Small intestine (tissue), 16 donors: Measurements from ENCODE around the gene MMP10. TPM values are rescaled to one million over a fixed set of nuclear protein-coding genes. Genes with fewer than 3 reads are reported as not detected.
A peak's percentile ranks its signal among the peaks of the same experiment; 100 is the strongest.

Experiments used
- DNase-seq, 2 donors: peaks; one replicate each; pipeline versions ENCODE4 v3.0.0 to v3.0.0-alpha.2; 2013
- FAIRE-seq: peaks from 2 replicates; lab custom pipeline; 2012; peaks lifted over from hg19 to GRCh38; lab: Jason Lieb, UNC
- H3K27ac ChIP-seq, 3 donors: one replicate each; pipeline ENCODE4 v1.5.1; 2013; ENCODE audit warnings: low read length in 2 of 3, mild to moderate bottlenecking in 2 of 3, control low read depth in 1 of 3, inconsistent platforms in 1 of 3, low read depth in 1 of 3, moderate library complexity in 1 of 3
- H3K27me3 ChIP-seq, 3 donors: one replicate each; pipeline ENCODE4 v1.6.1; 2013; ENCODE audit warnings: low read length in 3 of 3, inconsistent platforms in 1 of 3; ENCODE audit not compliant: control insufficient read depth in 3 of 3, insufficient read depth in 3 of 3
- H3K36me3 ChIP-seq, 3 donors: one replicate each; pipeline ENCODE4 v1.6.1; 2013; ENCODE audit warnings: low read length in 3 of 3, inconsistent platforms in 1 of 3, low read depth in 1 of 3, mild to moderate bottlenecking in 1 of 3, moderate library complexity in 1 of 3; ENCODE audit not compliant: control insufficient read depth in 3 of 3, insufficient read depth in 2 of 3
- H3K4me1 ChIP-seq, 3 donors: one replicate each; pipeline ENCODE4 v1.6.1; 2013; ENCODE audit warnings: low read length in 2 of 3, inconsistent platforms in 1 of 3, low read depth in 1 of 3, mild to moderate bottlenecking in 1 of 3, moderate library complexity in 1 of 3; ENCODE audit not compliant: control insufficient read depth in 3 of 3, insufficient read depth in 2 of 3
- H3K4me3 ChIP-seq, 3 donors: one replicate each; pipeline ENCODE4 v1.5.1; 2013; ENCODE audit warnings: low read length in 3 of 3, control low read depth in 1 of 3, inconsistent platforms in 1 of 3, low read depth in 1 of 3, mild to moderate bottlenecking in 1 of 3, moderate library complexity in 1 of 3
- H3K9me3 ChIP-seq, 2 donors: one replicate each; pipeline ENCODE4 v1.6.1; 2013; ENCODE audit warnings: low read depth in 1 of 2, low read length in 1 of 2; ENCODE audit not compliant: control insufficient read depth in 2 of 2, insufficient read depth in 1 of 2
- WGBS, 3 donors: extraction: QIAGEN DNeasy Blood & Tissue Kit; methylation state at CpG; one replicate each; pipeline ENCODE4 v1.1.7; 2013; 5-methylcytosine and 5-hydroxymethylcytosine counted together
- long read RNA-seq, 10 donors: transcript quantifications; one replicate each; lab custom pipeline, GENCODE V29; 2026
- polyA plus RNA-seq, 4 donors: library from polyadenylated mRNA; stranded (reverse) in 3 of 4; unstranded in 1 of 4; fragments of 200-250 nt in 3 of 4; fragments of 120-200 nt in 1 of 4; gene quantifications; one replicate each; pipeline versions ENCODE4 v1.2.1 to v1.2.3, GENCODE V29; 2013
- donor health status: healthy with polysubstance abuse.
- donor health status: control.
- donor health status: control.
- donor health status: Bipolar disorder and iron deficiency.
- donor health status: healthy.

Gene MMP10
- 1 to 10 TPM in 1 of 4 donors, under 1 TPM in 1, not detected in 2; 0.37 to 4.9 TPM for polyA plus RNA-seq
- long read RNA-seq, donor 1, result 0 reads
- long read RNA-seq, donor 2, result 0 reads
- long read RNA-seq, donor 3, result 0 reads
- long read RNA-seq, donor 4, result 0 reads
- long read RNA-seq, donor 5, result 0 reads
- long read RNA-seq, donor 6, result 0 reads
- long read RNA-seq, donor 7, result 0 reads
- long read RNA-seq, donor 8, result 0 reads
- long read RNA-seq, donor 9, result 0 reads
- long read RNA-seq, donor 10, result 0 reads

DNA sequence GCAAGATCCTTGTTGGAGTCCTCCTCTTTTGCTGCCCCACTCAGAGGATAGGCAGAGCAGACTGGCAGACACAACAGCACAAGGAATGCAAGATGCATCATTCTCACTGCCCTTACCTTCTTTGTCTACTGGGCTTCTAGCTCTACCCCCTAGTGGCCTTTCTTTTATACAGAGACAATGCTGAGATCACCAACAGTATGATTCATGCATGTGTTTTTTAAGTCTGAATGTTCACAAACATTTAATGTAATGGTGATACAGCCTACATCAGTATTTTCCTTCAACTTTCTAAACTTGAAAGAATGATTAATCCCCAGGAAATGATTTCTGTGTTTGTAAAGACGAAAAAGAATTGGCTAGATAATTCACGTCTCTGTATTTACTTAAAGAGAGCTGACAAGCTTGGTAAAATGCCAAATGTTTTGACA lies at the start of gene MMP10:
Gene MMP10, minus strand, starts transcription at position 138 of the 428 bp plus-strand sequence. Its CDS starts 37 bp downstream, at position 101.
- no peaks in the 10 kb centered on the region for H3K4me1 ChIP-seq
- DNase-seq, result peak; percentile 19 to 30
- H3K27me3 ChIP-seq, result no peaks in the 10 kb centered on the region
- H3K9me3 ChIP-seq, result no peaks in the 10 kb centered on the region
- no peak within 1 kb of the TSS for H3K27ac ChIP-seq
- no peak for FAIRE-seq
- WGBS, 3 donors, result 13 to 21% (median 20%) methylated on average over 2 of the region's 2 CpGs
- no peaks in the 10 kb centered on the region for H3K36me3 ChIP-seq
- no peak within 1 kb of the TSS for H3K4me3 ChIP-seq

GRCh38 chr11:102829316-102830000 lies 49.0 kb upstream of the MMP10 start:
- Histone ChIP-seq H3K27me3 (no peaks in the 10 kb centered on the region), H3K4me1 (no peaks in the 10 kb centered on the region), H3K27ac (no peak overlapping the region), H3K36me3 (no peaks in the 10 kb centered on the region), H3K9me3 (peaks cover 0 to 18% of the 10 kb centered on the region in 2 donors), H3K4me3 (no peak overlapping the region)
- WGBS, 3 donors, result 69 to 75% (median 71%) methylated on average over 6 of the region's 6 CpGs
- FAIRE-seq (no peak), DNase-seq (no peak)

DNA sequence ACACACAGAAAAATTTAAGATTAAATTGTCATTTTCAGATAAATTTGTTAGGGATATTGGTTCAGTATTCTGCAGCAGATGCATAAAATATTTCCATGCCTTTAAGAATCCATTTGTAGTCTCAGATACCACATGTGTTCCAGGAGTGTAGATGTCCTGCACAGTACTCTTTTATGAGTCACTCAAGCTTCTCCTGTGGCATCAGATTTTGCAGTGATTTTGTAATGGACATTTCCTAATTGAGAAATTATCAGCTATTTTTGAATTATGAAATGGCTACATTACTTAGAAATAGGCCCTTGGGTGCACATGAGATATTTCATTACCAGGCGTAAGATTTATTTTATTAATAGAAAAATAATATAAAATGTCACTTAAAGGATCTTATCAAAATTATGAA lies 44.1 kb upstream of the MMP10 start:
- H3K27me3 ChIP-seq, result no peaks in the 10 kb centered on the region
- H3K27ac ChIP-seq, result no peak overlapping the region
- H3K4me1 ChIP-seq, result no peaks in the 10 kb centered on the region
- no peaks in the 10 kb centered on the region for H3K36me3 ChIP-seq
- DNase-seq (no peak), FAIRE-seq (no peak)
- H3K9me3 ChIP-seq, result peaks cover 0 to 18% of the 10 kb centered on the region in 2 donors
- no peak overlapping the region for H3K4me3 ChIP-seq
- WGBS, 3 donors, result 97 to 100% (median 98%) methylated on average over 1 of the region's 1 CpG

DNA sequence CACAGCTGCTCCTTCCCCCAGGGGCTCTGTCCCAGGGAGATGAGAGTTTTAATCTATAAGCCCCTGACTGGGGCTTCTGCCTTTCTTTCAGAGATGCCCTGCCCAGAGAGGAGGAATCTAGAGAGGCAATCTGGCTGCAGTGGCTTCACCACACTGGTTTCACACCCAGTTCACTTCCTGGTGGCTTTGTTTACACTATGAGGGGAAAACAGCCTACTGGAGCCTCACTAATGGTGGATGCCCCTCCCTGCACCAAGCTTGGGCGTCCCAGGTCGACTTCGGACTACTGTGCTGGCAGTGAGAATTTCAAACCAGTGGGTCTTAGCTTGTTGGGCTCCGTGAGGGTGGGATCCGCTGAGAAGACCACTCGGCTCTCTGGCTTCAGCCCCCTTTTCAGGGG lies 39.1 kb upstream of the MMP10 start:
- Histone ChIP-seq H3K36me3 (no peaks in the 10 kb centered on the region), H3K27ac (no peak overlapping the region), H3K4me3 (no peak overlapping the region), H3K4me1 (no peaks in the 10 kb centered on the region), H3K27me3 (no peaks in the 10 kb centered on the region), H3K9me3 (no peaks in the 10 kb centered on the region)
- DNase-seq (peak in 1 of 2 donors; percentile 47), FAIRE-seq (no peak)
- 51 to 83% (median 60%) methylated on average over 6 of the region's 6 CpGs for WGBS, 3 donors

- no peaks in the 10 kb centered on the region for H3K27me3 ChIP-seq
- H3K9me3 ChIP-seq, result no peaks in the 10 kb centered on the region
- peaks cover 0 to 3% (median 0%) of the 10 kb centered on the region in 3 donors for H3K4me1 ChIP-seq
- 55 to 70% (median 68%) methylated on average over 1 of the region's 1 CpG for WGBS, 3 donors
- FAIRE-seq, result no peak
- H3K27ac ChIP-seq, result no peak overlapping the region
- no peak for DNase-seq
- H3K4me3 ChIP-seq, result no peak overlapping the region
- H3K36me3 ChIP-seq, result no peaks in the 10 kb centered on the region
Observed at GRCh38 chr11:102813484-102813883, 33.1 kb upstream of the MMP10 start.

GRCh38 chr11:102812188-102812587 lies 31.8 kb upstream of the MMP10 start:
- Histone ChIP-seq H3K27me3 (no peaks in the 10 kb centered on the region), H3K4me3 (no peak overlapping the region), H3K27ac (no peak overlapping the region), H3K36me3 (no peaks in the 10 kb centered on the region), H3K4me1 (peaks cover 0 to 3% (median 0%) of the 10 kb centered on the region in 3 donors), H3K9me3 (peaks cover 0 to 8% of the 10 kb centered on the region in 2 donors)
- no peak for FAIRE-seq
- no peak for DNase-seq
- 80 to 89% (median 89%) methylated on average over 3 of the region's 3 CpGs for WGBS, 3 donors

DNA sequence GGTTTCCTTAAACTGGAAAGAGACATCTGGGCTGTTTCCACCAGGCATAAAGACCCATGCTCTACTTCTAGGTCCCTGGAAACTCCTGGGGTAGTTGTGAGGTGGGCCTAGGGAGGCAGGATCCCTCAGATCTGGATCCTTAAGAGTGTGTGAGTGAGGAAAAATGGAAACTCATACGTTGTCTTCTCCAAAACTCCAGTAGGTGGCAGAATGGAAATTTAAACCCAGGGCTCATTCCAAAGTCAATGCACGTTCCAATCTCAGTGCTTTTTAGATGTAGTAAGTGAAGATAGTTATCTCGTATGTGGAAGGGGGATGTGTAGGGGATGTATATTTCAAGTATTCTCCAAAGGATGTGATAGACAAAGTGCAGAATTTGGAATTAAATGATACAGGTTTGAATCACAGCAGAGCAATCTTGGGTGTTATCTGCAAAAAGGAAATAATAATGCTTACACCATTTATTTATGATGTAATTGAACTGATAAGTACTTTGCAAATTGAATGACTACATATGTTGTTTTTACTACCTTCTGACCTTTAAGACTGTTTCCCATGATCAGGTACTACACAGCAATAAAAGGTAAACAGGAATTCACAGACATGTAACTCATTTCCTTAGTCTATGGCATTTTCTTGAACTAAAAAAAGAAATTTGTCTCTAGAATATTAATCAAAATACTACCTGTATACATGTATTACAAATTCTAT lies 30.7 kb upstream of the MMP10 start:
- Histone ChIP-seq H3K4me3 (no peak overlapping the region), H3K4me1 (peaks cover 0 to 3% (median 0%) of the 10 kb centered on the region in 3 donors), H3K36me3 (no peaks in the 10 kb centered on the region), H3K27ac (peak overlapping the region in 1 of 3 donors; percentile 29), H3K27me3 (no peaks in the 10 kb centered on the region), H3K9me3 (peaks cover 0 to 8% of the 10 kb centered on the region in 2 donors)
- no peak for FAIRE-seq
- 1 to 10% (median 6%) methylated on average over 3 of the region's 3 CpGs for WGBS, 3 donors
- DNase-seq, result peak; percentile 67 to 84

DNA sequence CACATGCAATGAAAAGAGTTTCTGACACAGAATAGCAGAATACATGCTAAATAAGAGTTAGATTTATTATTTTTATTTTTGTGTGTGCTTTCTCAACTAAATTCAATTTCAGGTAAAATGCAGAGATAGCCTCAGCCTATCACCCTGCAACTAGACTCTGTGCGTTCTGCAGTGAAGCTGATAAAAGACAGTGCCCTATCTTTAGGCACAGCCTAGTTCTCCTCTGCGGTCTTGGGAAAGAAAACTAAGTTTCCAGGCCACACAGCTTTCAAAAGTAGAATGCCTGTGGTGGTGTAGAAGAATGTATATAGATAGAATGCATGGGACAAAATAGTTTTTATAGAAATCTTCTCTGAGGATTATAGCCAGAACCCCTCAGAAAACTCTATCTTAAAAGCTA lies 29.5 kb upstream of the MMP10 start:
- Histone ChIP-seq H3K9me3 (peaks cover 0 to 8% of the 10 kb centered on the region in 2 donors), H3K4me1 (peaks cover 0 to 3% (median 0%) of the 10 kb centered on the region in 3 donors), H3K4me3 (no peak overlapping the region), H3K27ac (no peak overlapping the region), H3K36me3 (no peaks in the 10 kb centered on the region), H3K27me3 (no peaks in the 10 kb centered on the region)
- FAIRE-seq (no peak), DNase-seq (no peak)
- 83 to 88% (median 84%) methylated on average over 2 of the region's 2 CpGs for WGBS, 3 donors
